Measurements from ENCODE around the gene LBR.

The LBR gene

DNA sequence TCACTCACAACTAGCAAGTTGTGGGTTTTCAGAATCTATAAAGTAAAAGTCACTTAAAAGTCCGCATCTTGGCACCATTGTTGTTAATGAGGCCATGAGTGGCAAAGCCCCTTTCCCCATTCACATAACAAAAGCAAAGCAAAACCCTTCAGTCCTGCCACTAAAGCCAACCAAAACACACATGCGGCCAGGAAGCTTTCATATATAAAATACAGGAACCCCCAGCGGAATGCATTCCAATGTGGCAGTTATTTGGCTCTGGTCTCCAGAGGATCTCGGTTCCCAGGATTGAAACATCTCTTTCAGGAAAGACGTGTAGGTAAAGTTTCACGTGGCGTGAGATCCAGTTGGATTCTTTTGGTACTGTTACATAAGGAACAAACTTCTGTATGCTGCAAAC, 2.5 kb upstream of the LBR start:
- DNase-seq (ENCODE audit: low read depth), result no peak
- TF ChIP-seq, protein P1, sequence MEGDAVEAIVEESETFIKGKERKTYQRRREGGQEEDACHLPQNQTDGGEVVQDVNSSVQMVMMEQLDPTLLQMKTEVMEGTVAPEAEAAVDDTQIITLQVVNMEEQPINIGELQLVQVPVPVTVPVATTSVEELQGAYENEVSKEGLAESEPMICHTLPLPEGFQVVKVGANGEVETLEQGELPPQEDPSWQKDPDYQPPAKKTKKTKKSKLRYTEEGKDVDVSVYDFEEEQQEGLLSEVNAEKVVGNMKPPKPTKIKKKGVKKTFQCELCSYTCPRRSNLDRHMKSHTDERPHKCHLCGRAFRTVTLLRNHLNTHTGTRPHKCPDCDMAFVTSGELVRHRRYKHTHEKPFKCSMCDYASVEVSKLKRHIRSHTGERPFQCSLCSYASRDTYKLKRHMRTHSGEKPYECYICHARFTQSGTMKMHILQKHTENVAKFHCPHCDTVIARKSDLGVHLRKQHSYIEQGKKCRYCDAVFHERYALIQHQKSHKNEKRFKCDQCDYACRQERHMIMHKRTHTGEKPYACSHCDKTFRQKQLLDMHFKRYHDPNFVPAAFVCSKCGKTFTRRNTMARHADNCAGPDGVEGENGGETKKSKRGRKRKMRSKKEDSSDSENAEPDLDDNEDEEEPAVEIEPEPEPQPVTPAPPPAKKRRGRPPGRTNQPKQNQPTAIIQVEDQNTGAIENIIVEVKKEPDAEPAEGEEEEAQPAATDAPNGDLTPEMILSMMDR (IDR thresholded peaks at IDR 0.05; ENCODE audit: low read length, missing control alignments), result no peak
- H3K4me3 ChIP-seq (replicated peaks; ENCODE audit: low read depth, low read length), result no peak overlapping the region

DNA sequence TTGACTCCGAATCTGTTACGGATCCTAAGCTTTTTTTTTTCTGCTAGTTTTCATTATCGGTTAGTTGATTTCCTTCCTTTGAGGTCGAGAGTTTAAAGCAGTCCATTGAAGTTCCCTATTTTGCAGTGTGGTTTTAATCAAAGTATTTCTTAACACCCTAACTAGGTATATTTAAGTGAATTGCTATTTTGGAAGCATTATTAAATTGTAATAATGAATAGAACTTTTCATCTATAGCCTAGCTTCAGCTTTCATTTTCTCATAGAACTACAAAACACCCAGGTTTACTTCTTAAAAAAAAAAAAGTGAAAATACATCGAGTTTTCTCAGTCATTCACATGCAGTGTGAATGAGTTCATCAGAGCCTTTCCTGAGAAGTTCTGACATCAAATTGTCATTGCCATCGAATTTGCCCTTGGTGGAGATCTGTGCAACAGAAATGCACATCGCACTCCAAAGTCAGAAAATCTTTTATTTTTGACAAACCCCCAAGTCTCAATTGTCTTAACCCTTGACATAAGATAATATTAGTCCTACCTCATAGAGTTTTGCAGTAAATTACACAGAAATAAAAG, 1.1 kb upstream of the LBR start:
- DNase-seq (ENCODE audit: low read depth), result no peak
- TF ChIP-seq, protein P1 (IDR thresholded peaks at IDR 0.05; ENCODE audit: low read length, missing control alignments), result no peak
- peak overlapping the region; percentile 83 for H3K4me3 ChIP-seq (replicated peaks; ENCODE audit: low read depth, low read length)

DNA sequence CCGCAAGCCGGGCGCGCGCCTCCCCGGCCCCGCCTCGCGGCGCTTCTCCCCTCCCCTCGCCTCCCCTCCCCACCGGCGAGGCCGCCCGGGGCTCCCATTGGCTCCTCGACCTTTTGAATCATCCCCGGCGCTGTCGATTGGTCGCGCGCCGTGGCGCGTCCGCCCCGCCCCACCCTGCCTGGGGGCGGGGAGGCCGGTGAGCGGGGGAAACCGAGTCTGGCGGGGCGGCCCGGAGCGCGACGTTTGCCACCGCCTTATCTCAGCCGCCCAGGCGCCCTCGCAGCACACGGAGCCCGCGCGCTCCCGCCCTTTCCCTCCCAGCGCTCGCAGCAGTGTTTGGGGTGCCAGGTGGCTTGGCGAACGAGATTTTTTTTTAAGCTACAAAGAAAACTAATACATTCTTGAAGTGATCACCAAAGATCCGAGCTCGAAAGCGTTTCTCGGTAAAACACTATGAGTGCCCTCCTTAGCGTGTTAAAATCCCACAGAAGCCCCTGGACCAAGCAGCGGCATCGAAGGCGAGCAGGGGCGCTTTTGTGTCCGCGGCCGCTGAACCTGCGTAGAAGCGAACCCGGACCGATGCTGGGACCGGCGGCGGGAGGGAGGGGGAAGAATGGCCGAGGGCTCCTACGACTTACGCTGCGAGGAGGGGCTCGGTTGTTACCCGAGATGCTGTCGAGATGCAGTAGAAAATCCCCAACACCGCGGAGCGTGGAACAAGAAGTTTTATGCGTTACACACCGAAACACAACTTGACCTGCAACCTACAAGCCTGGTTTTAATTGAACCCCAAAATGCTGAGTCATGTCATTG, 436 bp upstream of the LBR start:
- TF ChIP-seq, protein P1 (IDR thresholded peaks at IDR 0.05; ENCODE audit: low read length, missing control alignments), result no peak
- H3K4me3 ChIP-seq (replicated peaks; ENCODE audit: low read depth, low read length), result peak overlapping the region; percentile 83
- DNase-seq (ENCODE audit: low read depth), result peak; percentile 87

DNA sequence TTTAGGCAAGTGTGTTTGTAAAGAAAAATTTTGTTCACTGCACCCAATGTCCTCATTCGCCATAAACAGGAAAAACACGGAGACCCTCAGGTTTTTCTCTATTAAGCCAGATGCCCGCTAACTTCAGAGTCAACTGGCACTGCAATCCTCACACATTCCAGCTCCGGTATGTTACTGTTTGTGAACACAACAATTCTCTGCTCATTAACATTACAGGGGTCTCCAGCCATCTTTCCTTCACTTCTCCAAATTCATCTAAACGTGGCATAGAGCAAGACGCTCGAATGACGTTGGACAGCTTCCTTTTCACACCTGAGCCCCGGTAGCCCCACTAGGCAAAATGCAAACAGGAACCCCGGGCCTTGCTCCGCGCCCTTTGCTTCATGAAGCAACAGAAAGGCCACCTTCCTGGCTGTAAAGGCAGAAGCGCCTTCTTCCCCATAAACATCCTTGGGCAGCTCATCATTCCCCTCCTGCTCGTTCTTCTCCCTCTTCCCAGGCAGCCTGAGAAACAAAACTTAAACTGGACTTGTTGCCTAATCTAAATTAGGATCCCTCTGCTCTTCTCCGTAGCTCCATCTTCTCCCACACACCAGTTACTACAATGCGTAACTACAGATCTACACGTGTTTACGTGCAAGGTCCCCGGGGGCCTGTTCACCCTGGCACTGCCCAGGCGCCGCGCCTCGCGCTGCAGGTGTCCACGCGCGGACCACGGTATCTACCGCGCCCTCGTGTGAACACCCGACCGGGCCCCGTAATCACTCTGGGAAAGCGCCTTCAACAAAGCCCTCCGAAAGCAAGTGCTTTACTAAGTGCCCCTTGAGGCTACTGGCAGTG, 1.2 kb downstream of the LBR start:
- TF ChIP-seq, protein P1 (IDR thresholded peaks at IDR 0.05; ENCODE audit: low read length, missing control alignments), result no peak
- peak overlapping the region; percentile 83 for H3K4me3 ChIP-seq (replicated peaks; ENCODE audit: low read depth, low read length)
- DNase-seq (ENCODE audit: low read depth), result peak; percentile 39

DNA sequence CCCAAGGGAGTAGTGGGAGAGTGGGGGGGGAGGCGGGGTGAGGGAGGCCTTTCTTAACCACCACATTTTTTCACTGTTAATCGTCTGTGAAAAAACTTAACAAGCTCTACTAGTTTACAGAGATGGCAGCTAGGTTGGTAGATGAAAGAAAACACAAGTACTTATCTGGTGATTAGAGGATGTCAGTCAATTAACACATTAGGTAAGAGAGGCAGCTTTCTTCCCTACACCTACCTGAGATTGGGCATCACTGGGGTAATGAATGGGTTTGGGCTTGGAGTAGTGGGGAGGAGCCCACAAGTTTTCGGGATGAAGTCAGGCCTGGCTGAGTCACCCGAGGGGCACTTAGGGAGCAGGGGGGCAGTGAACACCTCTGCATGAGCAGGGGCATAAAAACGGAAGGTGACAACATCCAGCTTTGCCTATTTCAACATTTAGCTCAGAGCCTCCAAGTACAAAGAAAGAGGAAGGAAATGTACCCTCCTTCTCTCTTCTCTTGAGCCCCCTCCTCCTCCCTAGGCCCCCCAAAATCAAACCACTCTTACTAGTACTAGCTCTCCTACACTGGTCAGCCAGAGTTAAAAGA, 2.5 kb downstream of the LBR start:
- TF ChIP-seq, protein P1 (IDR thresholded peaks at IDR 0.05; ENCODE audit: low read length, missing control alignments), result no peak
- H3K4me3 ChIP-seq (replicated peaks; ENCODE audit: low read depth, low read length), result peak overlapping the region; percentile 18
- DNase-seq (ENCODE audit: low read depth), result peak; percentile 33

DNA sequence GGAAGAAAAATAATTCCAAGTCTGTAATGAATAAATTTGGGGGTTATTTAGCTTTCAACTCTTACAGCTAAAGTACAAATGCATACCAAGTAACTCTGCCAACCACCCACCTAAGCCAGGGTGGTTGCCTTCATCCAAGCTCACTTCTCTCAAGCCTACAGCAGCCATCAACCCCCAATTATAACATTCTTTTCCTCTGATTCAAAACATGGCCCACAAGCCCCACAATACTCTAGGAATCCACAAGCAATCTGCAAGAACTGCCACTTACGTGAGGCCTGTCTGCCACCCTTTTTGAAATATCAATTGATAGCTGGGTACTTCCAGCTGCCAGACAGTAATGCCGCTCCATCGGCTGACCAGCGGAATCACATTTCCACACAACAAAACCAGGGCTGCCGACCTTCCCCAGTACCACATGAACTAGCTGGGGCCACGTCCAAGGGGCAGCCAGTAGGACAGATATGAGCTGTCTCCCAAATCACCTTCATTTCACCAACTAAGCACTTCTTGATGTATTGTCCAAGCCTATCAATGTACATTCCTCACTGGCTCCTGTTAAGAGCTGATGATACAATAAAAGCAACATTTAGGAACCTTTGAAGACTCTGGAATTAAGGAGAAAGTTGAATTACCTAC, 3.2 kb downstream of the LBR start:
- DNase-seq (ENCODE audit: low read depth), result no peak
- H3K4me3 ChIP-seq (replicated peaks; ENCODE audit: low read depth, low read length), result peak overlapping the region; percentile 8

More for the DNA sequence above, 3.2 kb downstream of the LBR start:
- TF ChIP-seq, protein P1 (IDR thresholded peaks at IDR 0.05; ENCODE audit: low read length, missing control alignments), result no peak

Data from fibroblast of pulmonary artery (primary cell).